ENCODE results near the gene CAMK2N1. TPM values are rescaled to one million over a fixed set of nuclear protein-coding genes. Genes with fewer than 3 reads are reported as not detected.

The CAMK2N1 gene
- total RNA-seq, 3 donors from 2014 or later, result 5.6 to 26.9 (median 17.0) TPM

- no peak overlapping the region for H3K27ac ChIP-seq
- no peak for DNase-seq (ENCODE audit: low spot score in 2 of 2)
- intact Hi-C loops (cut with DNase I; ENCODE audit: low total_unique reads), result no loop called here
- no peaks in the 10 kb centered on the region for H3K4me1 ChIP-seq
- no peaks in the 10 kb centered on the region for H3K36me3 ChIP-seq
- H3K9me3 ChIP-seq, result no peaks in the 10 kb centered on the region
- no peak overlapping the region for H3K4me3 ChIP-seq
- TF ChIP-seq POLR2AphosphoS5 (IDR thresholded peaks at IDR 0.05), result no peak
- no peak for TF ChIP-seq POLR2A (IDR thresholded peaks at IDR 0.05)
- no peak for TF ChIP-seq CTCF (IDR thresholded peaks at IDR 0.05)
- H3K27me3 ChIP-seq, result no peaks in the 10 kb centered on the region
Observed at GRCh38 chr1:20462397-20462796, 23.6 kb downstream of the CAMK2N1 start.

GRCh38 chr1:20458717-20459116 is 27.3 kb downstream of the CAMK2N1 start:
- H3K27me3 ChIP-seq, result no peaks in the 10 kb centered on the region
- no peak for DNase-seq (ENCODE audit: low spot score in 2 of 2)

GRCh38 chr1:20454004-20454403 is 32.0 kb downstream of the CAMK2N1 start:
- Histone ChIP-seq H3K36me3 (no peaks in the 10 kb centered on the region), H3K27me3 (no peaks in the 10 kb centered on the region), H3K27ac (no peak overlapping the region), H3K4me3 (no peak overlapping the region), H3K9me3 (no peaks in the 10 kb centered on the region), H3K4me1 (no peaks in the 10 kb centered on the region)
- DNase-seq (ENCODE audit: low spot score in 2 of 2), result no peak
- intact Hi-C loops (cut with DNase I; ENCODE audit: low total_unique reads), result no loop called here
- TF ChIP-seq CTCF (IDR thresholded peaks at IDR 0.05), result no peak
- TF ChIP-seq POLR2AphosphoS5 (IDR thresholded peaks at IDR 0.05), result no peak
- no peak for TF ChIP-seq POLR2A (IDR thresholded peaks at IDR 0.05)

More at GRCh38 chr1:20458717-20459116, 27.3 kb downstream of the CAMK2N1 start:
- H3K27ac ChIP-seq, result no peak overlapping the region
- H3K4me1 ChIP-seq, result no peaks in the 10 kb centered on the region
- TF ChIP-seq POLR2AphosphoS5 (IDR thresholded peaks at IDR 0.05) (no peak), POLR2A (IDR thresholded peaks at IDR 0.05) (no peak), CTCF (IDR thresholded peaks at IDR 0.05) (no peak)
- no peak overlapping the region for H3K4me3 ChIP-seq
- no peaks in the 10 kb centered on the region for H3K36me3 ChIP-seq
- intact Hi-C loops (cut with DNase I; ENCODE audit: low total_unique reads), result no loop called here
- no peaks in the 10 kb centered on the region for H3K9me3 ChIP-seq

GRCh38 chr1:20449735-20450311 is 36.2 kb downstream of the CAMK2N1 start:
- no peak overlapping the region for H3K4me3 ChIP-seq
- no peak for DNase-seq (ENCODE audit: low spot score in 2 of 2)
- TF ChIP-seq CTCF (IDR thresholded peaks at IDR 0.05), result no peak
- TF ChIP-seq POLR2AphosphoS5 (IDR thresholded peaks at IDR 0.05), result no peak
- no peak for TF ChIP-seq POLR2A (IDR thresholded peaks at IDR 0.05)
- intact Hi-C loops (cut with DNase I; ENCODE audit: low total_unique reads), result no loop called here
- H3K9me3 ChIP-seq, result no peaks in the 10 kb centered on the region
- H3K27ac ChIP-seq, result no peak overlapping the region
- H3K4me1 ChIP-seq, result no peaks in the 10 kb centered on the region
- no peaks in the 10 kb centered on the region for H3K36me3 ChIP-seq
- H3K27me3 ChIP-seq, result no peaks in the 10 kb centered on the region

GRCh38 chr1:20448671-20449071 is 37.3 kb downstream of the CAMK2N1 start:
- H3K4me3 ChIP-seq, result no peak overlapping the region
- intact Hi-C loops (cut with DNase I; ENCODE audit: low total_unique reads), result no loop called here
- H3K27ac ChIP-seq, result no peak overlapping the region
- no peaks in the 10 kb centered on the region for H3K27me3 ChIP-seq
- DNase-seq (ENCODE audit: low spot score in 2 of 2), result no peak
- no peaks in the 10 kb centered on the region for H3K4me1 ChIP-seq
- TF ChIP-seq POLR2AphosphoS5 (IDR thresholded peaks at IDR 0.05), result no peak
- no peak for TF ChIP-seq CTCF (IDR thresholded peaks at IDR 0.05)
- TF ChIP-seq POLR2A (IDR thresholded peaks at IDR 0.05), result no peak
- H3K36me3 ChIP-seq, result no peaks in the 10 kb centered on the region
- no peaks in the 10 kb centered on the region for H3K9me3 ChIP-seq
